ENCODE results near the gene RALA.
"Not testable (repeated sequence)": the region's sequence is repeated elsewhere in the genome, so short reads cannot be mapped to it uniquely, and the experiment has no call there.

RALA gene

DNA sequence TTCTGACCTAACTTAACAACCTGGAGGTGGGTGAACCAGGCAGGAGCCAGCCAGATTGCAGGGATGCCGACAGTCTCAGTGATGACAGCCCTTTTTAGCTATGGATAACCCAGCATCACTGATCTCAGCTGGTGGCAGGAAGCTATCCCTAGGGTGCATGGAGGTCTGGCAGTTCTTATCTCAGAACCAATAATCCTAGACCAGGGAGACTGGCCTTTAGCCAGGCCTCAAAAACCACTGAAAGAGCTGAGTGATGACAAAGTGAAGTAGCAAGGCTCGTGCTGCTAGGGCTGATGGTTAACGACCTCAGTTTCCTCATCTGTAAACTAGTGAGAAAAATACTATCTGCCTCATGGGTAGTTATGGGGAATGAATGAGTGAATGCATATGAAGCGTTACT lies 112.5 kb downstream of the RALA start:
- DNase-seq, result no peak

DNA sequence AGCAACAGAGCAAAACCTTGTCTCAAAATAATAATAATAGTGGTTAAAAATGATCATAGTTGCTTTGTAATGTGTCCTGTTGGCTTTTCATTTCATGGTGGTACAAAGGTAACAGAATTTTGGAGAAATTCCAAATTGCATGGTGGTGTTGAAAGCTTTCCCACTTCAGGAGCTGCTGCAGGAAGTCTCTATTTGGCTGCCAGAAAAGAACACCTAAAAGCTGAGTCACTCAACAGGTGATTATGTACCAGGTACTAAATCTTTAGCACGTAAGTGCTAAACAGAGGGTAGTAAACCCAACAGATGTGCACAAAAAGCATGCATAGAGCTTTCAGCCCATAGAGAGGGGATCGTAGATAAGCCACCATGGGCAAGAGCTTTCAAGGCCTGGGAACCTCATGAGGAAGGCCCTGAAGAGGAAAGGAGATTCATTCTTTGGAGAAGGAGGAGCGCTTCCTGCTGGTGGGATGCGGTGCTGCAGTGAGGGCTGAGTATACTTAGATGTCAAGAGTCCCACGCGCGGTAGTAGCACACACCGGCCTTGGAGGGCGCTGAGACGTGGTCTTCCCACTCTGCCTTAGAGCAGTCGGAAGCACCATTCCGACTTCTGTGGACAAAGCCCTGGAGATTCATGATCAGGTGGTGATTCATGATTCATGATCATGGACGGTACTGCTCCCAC lies 118.7 kb downstream of the RALA start:
- no peak for DNase-seq

- no peak for DNase-seq
Observed at GRCh38 chr7:39744620-39745019, 121.2 kb downstream of the RALA start.

DNA sequence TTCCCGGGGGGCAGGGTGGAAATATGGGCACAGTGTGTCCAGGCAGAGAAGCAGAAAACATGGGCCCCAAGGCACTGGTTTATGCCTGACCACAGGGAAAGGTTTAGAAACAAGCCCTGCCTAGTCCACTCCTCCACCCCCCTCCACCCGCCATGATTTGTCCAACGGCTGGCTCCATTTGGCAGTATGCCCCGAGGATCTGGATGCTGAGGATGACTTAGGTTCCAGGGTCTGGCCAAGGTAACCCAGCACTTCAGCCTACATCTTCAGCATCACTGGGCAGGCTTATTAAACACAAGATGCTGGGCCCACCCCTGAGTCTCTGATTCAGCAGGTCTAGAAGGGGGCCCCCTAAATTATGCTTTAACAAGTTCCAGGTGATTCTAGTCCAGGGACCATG lies 121.9 kb downstream of the RALA start:
- DNase-seq, result no peak

GRCh38 chr7:39746103-39746819 lies 122.9 kb downstream of the RALA start:
- DNase-seq, result peak; percentile 66

DNA sequence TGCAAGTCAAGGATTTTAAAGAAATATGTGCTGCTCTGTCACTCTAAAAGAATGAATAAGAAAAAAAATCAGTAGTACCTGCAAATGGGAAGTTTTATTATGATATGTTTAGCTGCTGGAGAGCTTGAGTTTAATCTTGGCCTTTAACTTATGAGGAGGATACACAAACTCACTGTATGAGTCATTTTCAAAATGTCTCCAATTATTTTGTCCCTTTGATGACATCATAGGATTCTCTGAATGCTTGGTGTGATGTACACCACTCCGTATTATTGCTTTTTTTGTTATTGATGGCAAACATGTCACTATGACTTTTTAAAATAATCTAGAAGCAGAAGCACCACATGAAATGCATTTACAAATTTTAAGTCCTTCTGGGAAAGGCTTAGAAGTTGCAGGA lies 125.8 kb downstream of the RALA start:
- DNase-seq, result no peak

GRCh38 chr7:39749717-39750116 lies 126.3 kb downstream of the RALA start:
- DNase-seq, result no peak

- DNase-seq, result no peak
Observed at GRCh38 chr7:39750253-39751077, 127.1 kb downstream of the RALA start.

DNA sequence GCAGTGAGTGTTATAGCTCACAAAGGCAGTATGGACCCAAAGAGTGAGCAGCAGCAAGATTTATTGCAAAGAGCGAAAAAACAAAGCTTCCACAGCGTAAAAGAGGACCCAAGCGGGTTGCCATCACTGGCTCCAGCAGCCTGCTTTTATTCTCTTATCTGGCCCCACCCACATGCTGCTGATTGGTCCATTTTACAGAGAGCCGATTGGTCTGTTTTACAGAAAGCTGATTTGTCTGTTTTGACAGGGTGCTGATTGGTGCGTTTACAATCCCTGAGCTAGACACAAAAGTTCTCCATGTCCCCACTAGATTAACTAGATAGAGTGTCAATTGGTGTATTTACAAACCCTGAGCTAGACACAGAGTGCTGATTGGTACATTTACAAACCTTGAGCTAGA lies 129.9 kb downstream of the RALA start:
- not testable (repeated sequence) for DNase-seq

GRCh38 chr7:39753823-39754325 lies 130.5 kb downstream of the RALA start:
- no peak for DNase-seq

GRCh38 chr7:39754326-39755120 lies 131.2 kb downstream of the RALA start:
- no peak for DNase-seq

GRCh38 chr7:39757604-39758003 lies 134.2 kb downstream of the RALA start:
- no peak for DNase-seq

Measured in NCI-H1105 (cell line).